KMS-11 (cell line): ENCODE measurements around the gene TMEM9B.
"Not testable (repeated sequence)": the region's sequence is repeated elsewhere in the genome, so short reads cannot be mapped to it uniquely, and the experiment has no call there.

Experiments used
- H2AFZ ChIP-seq: fragments of 200-600 bp; sonication (generic); 2 replicates; pipeline ENCODE4 v1.6.1; 2016; ENCODE audit warnings: antibody characterized with exemption, mixed run types, low read depth
- H3K27ac ChIP-seq: fragments of 200-600 bp; sonication (generic); 2 replicates; pipeline ENCODE4 v1.6.1; 2016; ENCODE audit warnings: mild to moderate bottlenecking, mixed run types
- H3K27me3 ChIP-seq: fragments of 200-600 bp; sonication (generic); 2 replicates; pipeline ENCODE4 v1.6.1; 2017; ENCODE audit warnings: mild to moderate bottlenecking, low read depth, mixed run types, moderate library complexity; ENCODE audit not compliant: insufficient read depth
- H3K36me3 ChIP-seq: fragments of 200-600 bp; sonication (generic); 2 replicates; pipeline ENCODE4 v1.6.1; 2017; ENCODE audit warnings: mild to moderate bottlenecking, mixed run types; ENCODE audit not compliant: insufficient read depth
- H3K4me1 ChIP-seq: fragments of 200-600 bp; sonication (generic); 2 replicates; pipeline ENCODE4 v1.6.1; 2016; ENCODE audit warnings: mild to moderate bottlenecking, low read depth, mixed run types; ENCODE audit not compliant: poor library complexity, severe bottlenecking
- H3K4me2 ChIP-seq: fragments of 200-600 bp; sonication (generic); 2 replicates; pipeline ENCODE4 v1.7.0; 2016; ENCODE audit warnings: mild to moderate bottlenecking, mixed run types
- H3K4me3 ChIP-seq: fragments of 200-600 bp; sonication (generic); IDR thresholded peaks from 2 replicates; pipeline ENCODE4 v1.6.1; 2017; ENCODE audit warnings: low read depth, low read length, mixed read lengths; ENCODE audit not compliant: insufficient read depth
- H3K79me2 ChIP-seq: fragments of 200-600 bp; sonication (generic); 2 replicates; pipeline ENCODE4 v1.6.1; 2016; ENCODE audit warnings: low read depth, mixed run types; ENCODE audit not compliant: insufficient read depth
- H3K9ac ChIP-seq: fragments of 200-600 bp; sonication (generic); 2 replicates; pipeline ENCODE4 v1.6.1; 2016; ENCODE audit warnings: mild to moderate bottlenecking, mixed run types
- H4K20me1 ChIP-seq: fragments of 200-600 bp; sonication (generic); 2 replicates; pipeline ENCODE4 v1.6.1; 2016; ENCODE audit warnings: mild to moderate bottlenecking, mixed run types; ENCODE audit not compliant: insufficient read depth
- TF ChIP-seq, protein P1 (sequence below): fragments of 200-600 bp; sonication (generic); conservative IDR thresholded peaks from 2 replicates; pipeline ENCODE4 v1.6.1; 2017; ENCODE audit warnings: low read depth, mild to moderate bottlenecking, antibody characterized with exemption, low read length, moderate library complexity, mixed read lengths

Gene TMEM9B

DNA sequence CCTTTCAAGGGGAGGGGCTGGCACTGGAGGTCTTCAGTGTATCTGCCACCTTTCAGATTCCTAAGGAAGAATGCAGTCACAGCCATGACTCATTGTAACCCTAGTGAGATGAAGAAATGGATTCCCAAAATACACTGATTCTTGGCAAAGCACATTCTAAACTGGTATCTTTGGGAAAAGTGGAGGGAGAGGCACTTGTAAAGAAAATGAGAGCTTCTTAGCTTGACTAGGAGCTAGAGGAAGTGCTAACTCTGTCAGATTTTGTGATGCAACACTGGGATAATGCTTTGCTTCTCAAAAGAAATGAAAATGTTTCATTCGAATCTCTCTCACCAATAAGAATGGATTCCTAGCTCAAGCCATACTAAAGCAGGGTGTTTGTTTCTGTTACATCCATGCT lies 25.2 kb upstream of the TMEM9B start:
- no peak overlapping the region for H3K4me2 ChIP-seq
- H2AFZ ChIP-seq = no peak overlapping the region

DNA sequence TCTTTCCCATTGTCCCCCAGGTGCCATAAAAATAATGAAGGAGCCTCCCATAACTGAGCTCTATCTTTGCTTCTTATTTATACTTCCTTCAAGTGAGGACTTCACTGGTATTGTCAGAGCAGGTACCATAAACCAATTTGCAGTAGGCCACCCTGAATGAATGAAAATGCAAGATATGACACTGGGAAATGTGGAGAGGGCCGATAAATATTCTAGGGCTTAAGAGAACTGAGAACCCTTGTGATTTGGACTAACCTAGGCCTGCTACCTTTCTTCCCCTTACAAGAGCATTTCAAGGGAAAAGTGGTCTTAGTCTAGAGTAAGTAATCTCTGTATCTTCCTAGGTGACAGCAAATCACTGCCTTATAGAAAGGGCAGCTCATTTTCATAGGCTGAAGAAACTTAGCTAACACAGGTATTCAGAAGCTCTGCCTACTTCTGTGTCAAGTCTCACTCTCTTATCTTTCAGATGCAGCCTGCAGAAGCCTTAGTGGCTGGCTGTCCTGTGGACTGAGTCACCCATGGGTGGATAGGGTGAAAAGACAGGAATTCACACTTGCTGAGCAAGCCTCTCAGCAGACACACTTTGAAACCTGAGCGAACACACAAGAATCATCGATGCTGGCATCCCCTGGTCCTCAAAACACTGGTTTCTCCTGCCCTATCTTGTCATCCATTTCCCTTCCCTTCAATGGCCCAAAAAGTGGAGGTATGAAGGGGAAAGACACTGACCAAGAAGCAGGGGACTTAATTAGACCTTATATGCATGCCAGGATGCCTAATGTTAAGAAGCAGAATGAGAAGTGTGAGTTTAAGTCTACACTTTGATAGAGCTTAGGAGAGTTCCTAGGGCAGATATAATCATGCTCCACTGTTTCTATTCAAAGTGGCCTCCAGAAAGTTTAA lies 24.3 kb upstream of the TMEM9B start:
- Histone ChIP-seq H3K9ac (no peak overlapping the region), H3K4me2 (no peak overlapping the region)

More for the DNA sequence above, 25.2 kb upstream of the TMEM9B start:
- no peak overlapping the region for H3K9ac ChIP-seq
- no peaks in the 10 kb centered on the region for H3K79me2 ChIP-seq
- TF ChIP-seq, protein P1, sequence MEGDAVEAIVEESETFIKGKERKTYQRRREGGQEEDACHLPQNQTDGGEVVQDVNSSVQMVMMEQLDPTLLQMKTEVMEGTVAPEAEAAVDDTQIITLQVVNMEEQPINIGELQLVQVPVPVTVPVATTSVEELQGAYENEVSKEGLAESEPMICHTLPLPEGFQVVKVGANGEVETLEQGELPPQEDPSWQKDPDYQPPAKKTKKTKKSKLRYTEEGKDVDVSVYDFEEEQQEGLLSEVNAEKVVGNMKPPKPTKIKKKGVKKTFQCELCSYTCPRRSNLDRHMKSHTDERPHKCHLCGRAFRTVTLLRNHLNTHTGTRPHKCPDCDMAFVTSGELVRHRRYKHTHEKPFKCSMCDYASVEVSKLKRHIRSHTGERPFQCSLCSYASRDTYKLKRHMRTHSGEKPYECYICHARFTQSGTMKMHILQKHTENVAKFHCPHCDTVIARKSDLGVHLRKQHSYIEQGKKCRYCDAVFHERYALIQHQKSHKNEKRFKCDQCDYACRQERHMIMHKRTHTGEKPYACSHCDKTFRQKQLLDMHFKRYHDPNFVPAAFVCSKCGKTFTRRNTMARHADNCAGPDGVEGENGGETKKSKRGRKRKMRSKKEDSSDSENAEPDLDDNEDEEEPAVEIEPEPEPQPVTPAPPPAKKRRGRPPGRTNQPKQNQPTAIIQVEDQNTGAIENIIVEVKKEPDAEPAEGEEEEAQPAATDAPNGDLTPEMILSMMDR = no peak
- H3K4me1 ChIP-seq = no peaks in the 10 kb centered on the region
- H3K36me3 ChIP-seq = no peaks in the 10 kb centered on the region
- no peaks in the 10 kb centered on the region for H3K27me3 ChIP-seq
- H3K27ac ChIP-seq = no peak overlapping the region
- H3K4me3 ChIP-seq = no peak overlapping the region
- no peaks in the 10 kb centered on the region for H4K20me1 ChIP-seq

DNA sequence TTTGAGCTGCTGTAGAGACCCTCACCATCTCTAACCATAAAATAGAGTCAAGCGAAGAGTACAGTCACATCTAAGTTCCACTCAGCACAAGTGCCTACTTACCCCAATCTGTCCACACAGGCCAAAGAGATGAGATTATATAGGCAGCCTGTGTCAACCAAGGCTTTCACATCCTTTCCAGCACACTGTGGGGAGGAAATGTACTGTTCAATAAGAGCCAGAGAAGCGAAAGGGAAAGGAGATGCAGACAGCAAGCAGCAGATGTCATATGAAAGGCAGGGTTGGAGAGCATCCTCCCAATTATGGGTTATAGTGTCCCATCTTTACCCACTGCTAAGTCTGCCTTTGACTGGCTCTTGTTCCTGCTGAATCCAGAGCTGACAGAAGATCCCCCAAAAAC lies 23.2 kb upstream of the TMEM9B start:
- Histone ChIP-seq H3K27me3 (no peaks in the 10 kb centered on the region), H3K4me2 (no peak overlapping the region), H3K4me1 (no peaks in the 10 kb centered on the region), H3K36me3 (no peaks in the 10 kb centered on the region), H3K4me3 (no peak overlapping the region), H3K9ac (no peak overlapping the region), H3K27ac (no peak overlapping the region), H2AFZ (no peak overlapping the region), H4K20me1 (no peaks in the 10 kb centered on the region), H3K79me2 (no peaks in the 10 kb centered on the region)
- TF ChIP-seq, protein P1 = no peak

More for the DNA sequence above, 24.3 kb upstream of the TMEM9B start:
- Histone ChIP-seq H3K79me2 (no peaks in the 10 kb centered on the region), H2AFZ (no peak overlapping the region), H3K36me3 (no peaks in the 10 kb centered on the region), H3K4me3 (no peak overlapping the region), H3K4me1 (no peaks in the 10 kb centered on the region), H3K27me3 (no peaks in the 10 kb centered on the region), H4K20me1 (no peaks in the 10 kb centered on the region), H3K27ac (no peak overlapping the region)
- TF ChIP-seq, protein P1 = no peak

DNA sequence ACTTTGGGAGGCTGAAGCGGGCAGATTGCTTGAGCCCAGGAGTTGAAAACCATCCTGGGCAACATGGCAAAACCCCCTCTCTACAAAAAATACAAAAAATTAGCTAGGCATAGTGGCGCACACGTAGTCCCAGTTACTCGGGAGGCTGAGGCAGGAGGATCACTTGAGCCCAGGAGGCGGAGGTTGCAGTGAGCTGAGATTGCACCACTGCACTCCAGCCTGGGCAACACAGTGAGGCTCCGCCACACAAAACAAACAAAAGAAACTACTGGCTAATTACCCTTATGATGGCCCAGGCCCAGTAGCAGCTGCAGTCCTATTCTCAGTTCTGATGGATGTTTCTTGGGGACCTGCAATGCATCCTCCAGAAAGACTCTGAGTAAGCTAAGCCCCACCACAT lies 22.5 kb upstream of the TMEM9B start:
- H4K20me1 ChIP-seq, H3K4me2 ChIP-seq, H3K27ac ChIP-seq, H3K36me3 ChIP-seq, H3K4me1 ChIP-seq, H3K9ac ChIP-seq, H2AFZ ChIP-seq, H3K4me3 ChIP-seq, H3K79me2 ChIP-seq, H3K27me3 ChIP-seq: not testable (repeated sequence)

DNA sequence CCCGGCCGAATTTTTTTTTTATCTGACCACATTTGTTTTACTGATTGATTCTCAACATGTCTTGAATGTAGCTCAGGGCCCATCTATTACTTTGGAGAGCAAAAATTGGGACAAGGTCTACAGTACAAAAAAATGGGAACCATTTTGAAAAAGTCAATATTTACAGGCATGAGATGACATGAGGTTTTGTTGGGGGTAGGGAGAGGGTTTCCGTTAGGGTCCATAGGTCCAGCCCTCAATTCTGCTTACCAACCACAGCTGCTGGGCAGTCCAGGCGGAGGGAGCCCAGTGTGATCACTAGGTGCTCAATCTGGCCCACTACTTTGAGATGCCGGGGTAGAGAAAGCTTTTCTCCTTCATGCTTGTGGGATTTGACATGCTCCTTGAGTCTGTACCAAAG lies 21.2 kb upstream of the TMEM9B start:
- Histone ChIP-seq H3K4me3 (no peak overlapping the region), H3K9ac (no peak overlapping the region), H2AFZ (no peak overlapping the region), H4K20me1 (no peaks in the 10 kb centered on the region), H3K4me1 (no peaks in the 10 kb centered on the region), H3K27me3 (no peaks in the 10 kb centered on the region), H3K36me3 (no peaks in the 10 kb centered on the region), H3K79me2 (no peaks in the 10 kb centered on the region), H3K4me2 (no peak overlapping the region), H3K27ac (no peak overlapping the region)
- TF ChIP-seq, protein P1 = no peak
